ENCODE data around the gene KIAA1958.
"Not testable (repeated sequence)": the region's sequence is repeated elsewhere in the genome, so short reads cannot be mapped to it uniquely, and the experiment has no call there.

Gene KIAA1958

DNA sequence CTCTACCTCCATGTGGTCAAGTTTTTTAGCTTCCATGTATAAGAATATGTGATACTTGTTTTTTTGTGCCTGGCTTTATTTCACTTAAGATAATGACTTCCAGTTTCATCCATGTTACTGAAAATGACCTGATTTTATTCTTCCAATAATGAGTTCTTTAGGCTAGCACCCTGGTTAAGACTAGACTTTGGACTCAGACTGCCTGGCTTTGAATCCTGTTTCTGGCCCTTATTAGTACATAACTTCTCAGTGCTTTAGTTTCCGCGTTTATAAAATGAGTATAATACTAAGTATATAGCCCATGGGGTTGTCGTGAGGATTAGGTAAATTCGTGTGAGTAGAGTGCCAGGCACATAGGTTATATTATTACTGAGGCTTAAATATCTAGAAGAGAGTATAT lies 18.5 kb downstream of the KIAA1958 start:
- TF ChIP-seq, protein P1, sequence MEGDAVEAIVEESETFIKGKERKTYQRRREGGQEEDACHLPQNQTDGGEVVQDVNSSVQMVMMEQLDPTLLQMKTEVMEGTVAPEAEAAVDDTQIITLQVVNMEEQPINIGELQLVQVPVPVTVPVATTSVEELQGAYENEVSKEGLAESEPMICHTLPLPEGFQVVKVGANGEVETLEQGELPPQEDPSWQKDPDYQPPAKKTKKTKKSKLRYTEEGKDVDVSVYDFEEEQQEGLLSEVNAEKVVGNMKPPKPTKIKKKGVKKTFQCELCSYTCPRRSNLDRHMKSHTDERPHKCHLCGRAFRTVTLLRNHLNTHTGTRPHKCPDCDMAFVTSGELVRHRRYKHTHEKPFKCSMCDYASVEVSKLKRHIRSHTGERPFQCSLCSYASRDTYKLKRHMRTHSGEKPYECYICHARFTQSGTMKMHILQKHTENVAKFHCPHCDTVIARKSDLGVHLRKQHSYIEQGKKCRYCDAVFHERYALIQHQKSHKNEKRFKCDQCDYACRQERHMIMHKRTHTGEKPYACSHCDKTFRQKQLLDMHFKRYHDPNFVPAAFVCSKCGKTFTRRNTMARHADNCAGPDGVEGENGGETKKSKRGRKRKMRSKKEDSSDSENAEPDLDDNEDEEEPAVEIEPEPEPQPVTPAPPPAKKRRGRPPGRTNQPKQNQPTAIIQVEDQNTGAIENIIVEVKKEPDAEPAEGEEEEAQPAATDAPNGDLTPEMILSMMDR (IDR thresholded peaks at IDR 0.05; ENCODE audit: control insufficient read depth, insufficient read depth, low read depth, low read length, missing control alignments): no peak
- no peak for DNase-seq (ENCODE audit: low read depth)
- H3K4me3 ChIP-seq (ENCODE audit: control insufficient read depth, low read depth, low read length): no peak overlapping the region

DNA sequence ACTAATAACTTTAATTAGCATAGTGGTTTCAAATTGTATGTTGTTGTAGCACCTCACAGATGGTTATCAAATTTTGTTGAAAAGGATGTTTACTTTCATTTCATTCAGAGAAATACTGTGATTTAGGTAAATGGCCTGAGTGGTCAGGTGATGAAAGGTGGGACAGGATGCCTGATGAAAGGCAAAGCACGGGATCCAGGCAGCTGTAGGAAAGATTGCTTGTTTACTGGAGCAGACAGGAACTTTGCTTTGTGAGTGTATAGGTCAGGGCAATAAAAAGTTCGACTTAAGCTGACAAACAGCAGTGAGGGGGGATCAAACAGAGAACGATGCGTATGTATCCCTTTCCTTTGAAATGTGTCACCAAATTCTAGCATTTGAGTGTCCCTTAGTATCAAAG lies 19.0 kb downstream of the KIAA1958 start:
- DNase-seq (ENCODE audit: low read depth): no peak
- no peak overlapping the region for H3K4me3 ChIP-seq (ENCODE audit: control insufficient read depth, low read depth, low read length)
- TF ChIP-seq, protein P1 (IDR thresholded peaks at IDR 0.05; ENCODE audit: control insufficient read depth, insufficient read depth, low read depth, low read length, missing control alignments): no peak

DNA sequence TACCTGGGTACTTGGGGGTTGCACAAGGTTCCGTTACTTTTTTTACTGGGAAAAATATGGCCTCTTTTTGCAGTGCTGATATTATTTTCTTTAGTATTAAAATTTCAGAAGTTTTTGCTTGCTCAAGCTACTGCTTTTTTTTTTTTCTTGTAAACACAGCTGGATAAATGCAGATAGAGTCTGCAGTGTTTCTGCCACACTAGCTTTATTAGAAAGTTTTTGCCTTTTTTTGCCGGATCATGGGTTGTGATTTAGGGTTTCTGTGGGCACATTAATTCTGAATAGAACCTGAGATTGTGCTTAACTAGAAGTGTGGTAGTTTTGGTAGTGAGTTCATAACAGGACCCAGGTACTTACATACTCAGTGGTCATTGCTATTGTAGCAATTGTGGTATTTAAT lies 19.9 kb downstream of the KIAA1958 start:
- TF ChIP-seq, protein P1 (IDR thresholded peaks at IDR 0.05; ENCODE audit: control insufficient read depth, insufficient read depth, low read depth, low read length, missing control alignments): no peak
- DNase-seq (ENCODE audit: low read depth): no peak
- no peak overlapping the region for H3K4me3 ChIP-seq (ENCODE audit: control insufficient read depth, low read depth, low read length)

DNA sequence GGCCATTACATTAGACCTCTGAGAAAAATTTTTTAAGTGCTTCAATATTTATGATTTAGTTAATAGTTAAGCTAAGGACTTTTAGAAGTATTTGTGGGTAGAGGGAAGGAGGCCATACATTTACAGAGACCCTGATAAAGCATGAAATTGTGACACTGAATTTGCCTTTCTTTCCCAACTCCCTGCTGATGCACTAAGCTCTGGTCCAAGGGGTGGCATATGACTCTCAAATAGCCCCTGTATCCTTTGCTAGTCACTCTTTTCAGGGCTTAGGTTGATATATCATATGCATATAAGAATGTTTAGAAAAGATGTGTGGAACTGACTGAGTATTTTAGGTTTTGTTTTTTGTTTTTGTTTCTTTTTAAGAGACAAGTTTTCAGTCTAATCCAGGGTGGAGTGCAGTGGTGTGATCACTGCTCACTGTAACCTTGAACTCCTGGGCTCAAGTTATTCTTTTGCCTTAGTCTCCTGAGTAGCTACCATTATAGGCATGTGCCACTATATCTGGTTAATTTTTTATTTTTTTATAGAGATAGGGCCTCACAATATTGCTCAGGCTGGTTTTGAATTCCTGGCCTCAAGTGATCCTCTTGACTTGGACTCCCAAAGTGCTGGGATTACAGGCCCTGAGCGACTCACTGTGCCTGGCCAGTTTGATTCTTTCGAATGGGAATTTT lies 20.5 kb downstream of the KIAA1958 start:
- DNase-seq (ENCODE audit: low read depth): no peak
- no peak overlapping the region for H3K4me3 ChIP-seq (ENCODE audit: control insufficient read depth, low read depth, low read length)
- TF ChIP-seq, protein P1 (IDR thresholded peaks at IDR 0.05; ENCODE audit: control insufficient read depth, insufficient read depth, low read depth, low read length, missing control alignments): no peak

DNA sequence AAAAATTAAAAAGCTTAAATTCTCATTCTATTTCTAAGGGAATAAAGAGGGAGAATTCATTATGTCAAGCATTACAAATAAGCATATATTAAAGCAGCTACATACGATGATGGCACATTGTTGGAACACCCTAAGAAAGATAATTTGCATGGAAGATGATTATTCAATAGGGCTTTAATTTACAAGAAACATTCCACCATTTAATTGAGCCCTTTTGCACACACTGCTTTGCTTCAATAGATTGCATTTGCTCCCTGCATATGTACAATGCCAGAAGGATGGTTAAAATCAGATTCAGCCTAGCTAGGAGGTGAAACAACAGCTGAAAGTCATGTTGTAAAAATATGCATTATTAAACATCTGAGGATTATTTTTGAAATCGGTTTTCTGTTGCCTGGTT lies 21.8 kb downstream of the KIAA1958 start:
- no peak overlapping the region for H3K4me3 ChIP-seq (ENCODE audit: control insufficient read depth, low read depth, low read length)
- TF ChIP-seq, protein P1 (IDR thresholded peaks at IDR 0.05; ENCODE audit: control insufficient read depth, insufficient read depth, low read depth, low read length, missing control alignments): no peak
- no peak for DNase-seq (ENCODE audit: low read depth)

DNA sequence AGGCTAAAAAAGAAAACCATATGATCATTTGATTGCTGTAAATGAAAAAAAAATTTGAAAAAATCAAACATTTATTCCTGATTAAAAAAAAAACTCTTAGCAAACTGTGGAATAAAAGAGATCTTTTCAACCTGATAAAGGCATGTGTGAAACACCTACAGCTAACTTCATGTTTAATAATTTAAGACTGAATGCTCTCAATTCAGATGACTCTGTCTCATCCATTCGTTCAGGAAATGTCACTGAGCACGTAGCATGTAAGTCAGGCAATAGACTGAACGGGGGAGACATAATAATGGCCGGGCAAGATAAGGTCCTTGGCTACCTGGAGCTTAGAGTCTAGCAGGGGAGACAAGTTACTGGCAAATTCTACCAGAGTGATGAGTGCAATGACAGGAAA lies 25.8 kb downstream of the KIAA1958 start:
- not testable (repeated sequence) for H3K4me3 ChIP-seq (ENCODE audit: control insufficient read depth, low read depth, low read length); DNase-seq (ENCODE audit: low read depth)

DNA sequence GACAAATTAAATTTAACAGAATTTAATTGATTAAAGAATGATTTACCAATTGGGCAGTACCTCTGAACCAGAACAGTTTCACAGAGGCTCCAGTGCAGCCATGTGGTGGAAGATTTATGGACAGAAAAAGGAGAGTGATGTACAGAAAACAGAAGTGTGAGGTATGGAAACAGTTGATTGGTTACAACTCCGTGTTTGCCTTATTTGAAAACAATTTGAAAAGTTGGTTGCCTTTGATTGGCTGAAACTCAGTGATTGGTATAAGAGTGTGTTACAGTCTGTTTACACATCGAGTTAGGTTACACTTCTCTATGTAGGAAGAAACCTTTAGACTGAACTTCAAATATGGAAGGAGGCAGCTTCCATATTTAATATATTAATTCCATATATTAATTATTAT lies 30.1 kb downstream of the KIAA1958 start:
- TF ChIP-seq, protein P1 (IDR thresholded peaks at IDR 0.05; ENCODE audit: control insufficient read depth, insufficient read depth, low read depth, low read length, missing control alignments): no peak
- no peak overlapping the region for H3K4me3 ChIP-seq (ENCODE audit: control insufficient read depth, low read depth, low read length)
- no peak for DNase-seq (ENCODE audit: low read depth)
